WTC11 (cell line): Measurements from ENCODE around the gene NUP93. TPM values are rescaled to one million over a fixed set of nuclear protein-coding genes. Genes with fewer than 3 reads are reported as not detected.

Source experiments
- ATAC-seq: fragments of 200-7000 bp; cut with Tn5 transposase; 2 replicates; pipeline ENCODE4 v1.10.0; 2021; ENCODE audit warnings: mild to moderate bottlenecking, moderate library complexity
- CTCF ChIA-PET: fragments of 300-600 bp; sonication (Branson Sonifier 250); formaldehyde crosslinking; loops from one replicate; lab custom pipeline; 2021; ENCODE audit warnings: antibody characterized with exemption; lab: Charles Lee
- POLR2A ChIA-PET: fragments of 350-600 bp; sonication (Branson Sonifier 250); formaldehyde crosslinking; loops from one replicate; lab custom pipeline; 2021; ENCODE audit warnings: antibody characterized with exemption; lab: Charles Lee
- DNase-seq: peaks from one replicate; pipeline ENCODE4 v3.0.0; 2021; ENCODE audit warnings: low spot score
- H3K27ac Mint-ChIP-seq: 2 replicates; pipeline ENCODE4 v1.8.0; 2021; ENCODE audit warnings: mixed read lengths
- H3K27me3 Mint-ChIP-seq: 2 replicates; pipeline ENCODE4 v1.8.0; 2021; ENCODE audit warnings: low read depth, mild to moderate bottlenecking, moderate library complexity, mixed read lengths
- H3K36me3 Mint-ChIP-seq: 2 replicates; pipeline ENCODE4 v1.8.0; 2021; ENCODE audit warnings: mixed read lengths
- H3K4me1 Mint-ChIP-seq: 2 replicates; pipeline ENCODE4 v1.8.0; 2022; ENCODE audit warnings: mixed read lengths
- H3K4me3 Mint-ChIP-seq: 2 replicates; pipeline ENCODE4 v1.8.0; 2021; ENCODE audit warnings: mild to moderate bottlenecking, moderate library complexity, mixed read lengths
- H3K9me3 Mint-ChIP-seq: 2 replicates; pipeline ENCODE4 v1.8.0; 2021; ENCODE audit warnings: mixed read lengths
- AFF4 ChIP-seq: sonication (generic); formaldehyde crosslinking; IDR thresholded peaks from 2 replicates; pipeline ENCODE4 v1.8.1; 2023; ENCODE audit warnings: mild to moderate bottlenecking, missing genetic modification reagents, borderline replicate concordance
- CBFB ChIP-seq: sonication (generic); formaldehyde crosslinking; IDR thresholded peaks from 2 replicates; pipeline ENCODE4 v1.8.1; 2022; ENCODE audit warnings: mild to moderate bottlenecking, low read depth, missing genetic modification reagents
- CREM ChIP-seq: sonication (generic); formaldehyde crosslinking; IDR thresholded peaks from 2 replicates; pipeline ENCODE4 v1.8.1; 2022; ENCODE audit warnings: mild to moderate bottlenecking, missing genetic modification reagents, moderate library complexity
- E2F1 ChIP-seq: sonication (generic); formaldehyde crosslinking; IDR thresholded peaks from 2 replicates; pipeline ENCODE4 v1.8.0; 2022; ENCODE audit warnings: mild to moderate bottlenecking, missing genetic modification reagents
- ELF4 ChIP-seq: sonication (generic); formaldehyde crosslinking; IDR thresholded peaks from 2 replicates; pipeline ENCODE4 v1.8.1; 2022; ENCODE audit warnings: low read depth, mild to moderate bottlenecking, moderate library complexity, missing genetic modification reagents
- ETV6 ChIP-seq: sonication (generic); formaldehyde crosslinking; IDR thresholded peaks from 2 replicates; pipeline ENCODE4 v1.8.1; 2022; ENCODE audit warnings: mild to moderate bottlenecking, missing genetic modification reagents
- FOXK1 ChIP-seq: sonication (generic); formaldehyde crosslinking; IDR thresholded peaks from 2 replicates; pipeline ENCODE4 v1.8.0; 2022; ENCODE audit warnings: mild to moderate bottlenecking, moderate library complexity, missing genetic modification reagents
- PREB ChIP-seq: sonication (generic); formaldehyde crosslinking; IDR thresholded peaks from 2 replicates; pipeline ENCODE4 v1.8.1; 2022; ENCODE audit warnings: mild to moderate bottlenecking, missing genetic modification reagents, moderate library complexity, borderline replicate concordance
- PRRX2 ChIP-seq: fragments of 250-450 bp; sonication (Bioruptor Pico); IDR thresholded peaks from 2 replicates; pipeline ENCODE4 v1.8.0; 2021; ENCODE audit warnings: mild to moderate bottlenecking
- RELA ChIP-seq: sonication (generic); formaldehyde crosslinking; IDR thresholded peaks from 2 replicates; pipeline ENCODE4 v1.8.1; 2022; ENCODE audit warnings: missing genetic modification reagents, mild to moderate bottlenecking, borderline replicate concordance
- SMAD3 ChIP-seq: sonication (generic); formaldehyde crosslinking; IDR thresholded peaks from 2 replicates; pipeline ENCODE4 v1.8.0; 2022; ENCODE audit warnings: missing genetic modification reagents, mild to moderate bottlenecking, borderline replicate concordance
- TP53 ChIP-seq: sonication (generic); formaldehyde crosslinking; IDR thresholded peaks from 2 replicates; pipeline ENCODE4 v1.8.1; 2023; ENCODE audit warnings: mild to moderate bottlenecking, missing genetic modification reagents
- USF2 ChIP-seq: sonication (generic); formaldehyde crosslinking; IDR thresholded peaks from 2 replicates; pipeline ENCODE4 v1.8.1; 2023; ENCODE audit warnings: mild to moderate bottlenecking, missing genetic modification reagents, moderate library complexity
- ZNF121 ChIP-seq: sonication (generic); formaldehyde crosslinking; IDR thresholded peaks from 2 replicates; pipeline ENCODE4 v1.8.0; 2023; ENCODE audit warnings: missing genetic modification reagents
- ZNF138 ChIP-seq: sonication (generic); formaldehyde crosslinking; conservative IDR thresholded peaks from 2 replicates; pipeline ENCODE4 v1.8.1; 2022; ENCODE audit warnings: mild to moderate bottlenecking, moderate library complexity, missing genetic modification reagents
- ZNF232 ChIP-seq: sonication (generic); formaldehyde crosslinking; IDR thresholded peaks from 2 replicates; pipeline ENCODE4 v1.8.0; 2022; ENCODE audit warnings: mild to moderate bottlenecking, missing genetic modification reagents
- ZNF263 ChIP-seq: sonication (generic); formaldehyde crosslinking; IDR thresholded peaks from 2 replicates; pipeline ENCODE4 v1.8.1; 2022; ENCODE audit warnings: low read depth, mild to moderate bottlenecking, moderate library complexity, missing genetic modification reagents
- ZNF281 ChIP-seq: sonication (generic); formaldehyde crosslinking; IDR thresholded peaks from 2 replicates; pipeline ENCODE4 v1.8.0; 2023; ENCODE audit warnings: mild to moderate bottlenecking, missing genetic modification reagents
- ZNF317 ChIP-seq: sonication (generic); formaldehyde crosslinking; IDR thresholded peaks from 2 replicates; pipeline ENCODE4 v1.8.1; 2023; ENCODE audit warnings: low read depth, mild to moderate bottlenecking, moderate library complexity, missing genetic modification reagents, borderline replicate concordance
- ZNF396 ChIP-seq: fragments of 250-450 bp; sonication (Bioruptor Pico); IDR thresholded peaks from 2 replicates; pipeline ENCODE4 v1.8.0; 2021; ENCODE audit warnings: mild to moderate bottlenecking, moderate library complexity, borderline replicate concordance
- ZNF423 ChIP-seq: fragments of 250-450 bp; sonication (Bioruptor Pico); IDR thresholded peaks from 2 replicates; pipeline ENCODE4 v2.1.2; 2022; ENCODE audit warnings: mild to moderate bottlenecking, moderate library complexity
- ZSCAN18 ChIP-seq: fragments of 250-450 bp; sonication (Bioruptor Pico); IDR thresholded peaks from 2 replicates; pipeline ENCODE4 v2.1.2; 2022; ENCODE audit warnings: mild to moderate bottlenecking, moderate library complexity
- total RNA-seq: library from RNA; stranded (reverse); gene quantifications from 3 replicates; pipeline ENCODE4 v1.2.3, GENCODE V29; 2021

The NUP93 gene
- total RNA-seq, 1 experiment from 2014 or later = 185 TPM

GRCh38 chr16:56889206-56889605, 159.3 kb downstream of the NUP93 start (continued):
- TF ChIP-seq ZNF423 (CRISPR knock-in tag) = no peak
- TF ChIP-seq PRRX2 (CRISPR knock-in tag) = no peak

GRCh38 chr16:56891685-56892084, 161.8 kb downstream of the NUP93 start:
- no peaks in the 10 kb centered on the region for H3K36me3 Mint-ChIP-seq
- TF ChIP-seq FOXK1 = no peak
- no peak for TF ChIP-seq ELF4
- TF ChIP-seq ZNF317 = no peak
- TF ChIP-seq ZNF121 (CRISPR knock-in tag) = no peak
- no peak for TF ChIP-seq ZNF423 (CRISPR knock-in tag)
- no peak for TF ChIP-seq ZSCAN18
- no peak for TF ChIP-seq SMAD3 (CRISPR knock-in tag)
- no peak for TF ChIP-seq CREM (CRISPR knock-in tag)
- TF ChIP-seq CBFB (CRISPR knock-in tag) = no peak
- TF ChIP-seq, all 79 proteins: peak for 0
- H3K4me3 Mint-ChIP-seq = no peak overlapping the region
- H3K4me1 Mint-ChIP-seq = no peaks in the 10 kb centered on the region
- H3K27me3 Mint-ChIP-seq = no peaks in the 10 kb centered on the region
- H3K9me3 Mint-ChIP-seq = no peaks in the 10 kb centered on the region
- DNase-seq (no peak), ATAC-seq (no peak)
- no peak overlapping the region for H3K27ac Mint-ChIP-seq
- ChIA-PET CTCF (no interaction called here), POLR2A (no interaction called here)

- H3K27ac Mint-ChIP-seq = no peak overlapping the region
- ATAC-seq (no peak), DNase-seq (no peak)
- H3K4me3 Mint-ChIP-seq = no peak overlapping the region
- H3K4me1 Mint-ChIP-seq = no peaks in the 10 kb centered on the region
- CTCF ChIA-PET = interaction anchor here (2.2 kb wide), 1 partner anchor 23 kb away, joined by 8 read pairs; no protein-coding TSS in a partner anchor
- TF ChIP-seq CBFB (CRISPR knock-in tag) (no peak), AFF4 (no peak), ZNF396 (CRISPR knock-in tag) (no peak), TP53 (CRISPR knock-in tag) (no peak), ZNF138 (CRISPR knock-in tag) (no peak), ZNF263 (CRISPR knock-in tag) (no peak), USF2 (CRISPR knock-in tag) (no peak), ETV6 (CRISPR knock-in tag) (no peak), PREB (no peak), E2F1 (CRISPR knock-in tag) (no peak), ZNF232 (CRISPR knock-in tag) (no peak), RELA (CRISPR knock-in tag) (no peak), ZNF281 (CRISPR knock-in tag) (no peak)
- TF ChIP-seq, all 79 proteins: peak for 0
- H3K36me3 Mint-ChIP-seq = no peaks in the 10 kb centered on the region
- POLR2A ChIA-PET = no interaction called here
- H3K9me3 Mint-ChIP-seq = no peaks in the 10 kb centered on the region
- H3K27me3 Mint-ChIP-seq = no peaks in the 10 kb centered on the region
These were observed 162.8 kb downstream of the NUP93 start for GRCh38 chr16:56892705-56893104.
